Mucosa of stomach (tissue), 1 donor: Measurements from ENCODE around the gene DRP2.
"Not testable (repeated sequence)": the region's sequence is repeated elsewhere in the genome, so short reads cannot be mapped to it uniquely, and the experiment has no call there.

Experiments used
- H3K27me3 ChIP-seq: one replicate; pipeline ENCODE4 v1.7.0; 2013; ENCODE audit warnings: mild to moderate bottlenecking, low read length; ENCODE audit not compliant: control insufficient read depth, insufficient read depth
- H3K36me3 ChIP-seq: one replicate; pipeline ENCODE4 v1.7.0; 2013; ENCODE audit warnings: low read length; ENCODE audit not compliant: control insufficient read depth, insufficient read depth
- H3K4me1 ChIP-seq: one replicate; pipeline ENCODE4 v1.7.0; 2013; ENCODE audit warnings: mild to moderate bottlenecking, low read length; ENCODE audit not compliant: control insufficient read depth, insufficient read depth
- H3K4me3 ChIP-seq: one replicate; pipeline ENCODE4 v1.7.0; 2013; ENCODE audit warnings: low read length
- H3K9ac ChIP-seq: one replicate; pipeline ENCODE4 v1.7.0; 2013; ENCODE audit warnings: mild to moderate bottlenecking, low read length, moderate library complexity
- H3K9me3 ChIP-seq: one replicate; pipeline ENCODE4 v1.7.0; 2013; ENCODE audit warnings: mild to moderate bottlenecking, low read length, moderate library complexity; ENCODE audit not compliant: control insufficient read depth
- donor health status: Pancreatic carcinoma.

DRP2 gene

GRCh38 chrX:101219116-101219863, at the start of gene DRP2:
Gene DRP2 (plus strand): TSS chrX:101219786. CDS start chrX:101231648, 11,862 bp downstream.
- H3K36me3 ChIP-seq: no peaks in the 10 kb centered on the region
- H3K9ac ChIP-seq: no peak within 1 kb of the TSS
- no peaks in the 10 kb centered on the region for H3K4me1 ChIP-seq
- H3K4me3 ChIP-seq: no peak within 1 kb of the TSS
- H3K27me3 ChIP-seq: no peaks in the 10 kb centered on the region
- no peaks in the 10 kb centered on the region for H3K9me3 ChIP-seq

GRCh38 chrX:101171883-101172400, 47.6 kb upstream of the DRP2 start:
- no peaks in the 10 kb centered on the region for H3K36me3 ChIP-seq
- H3K27me3 ChIP-seq: no peaks in the 10 kb centered on the region
- no peak overlapping the region for H3K4me3 ChIP-seq
- no peaks in the 10 kb centered on the region for H3K9me3 ChIP-seq
- no peaks in the 10 kb centered on the region for H3K4me1 ChIP-seq
- no peak overlapping the region for H3K9ac ChIP-seq

- Histone ChIP-seq H3K4me1 (no peaks in the 10 kb centered on the region), H3K4me3 (no peak overlapping the region), H3K9ac (no peak overlapping the region), H3K9me3 (no peaks in the 10 kb centered on the region), H3K27me3 (no peaks in the 10 kb centered on the region), H3K36me3 (no peaks in the 10 kb centered on the region)
Observed at GRCh38 chrX:101176439-101176838, 43.1 kb upstream of the DRP2 start.

GRCh38 chrX:101184876-101185275, 34.7 kb upstream of the DRP2 start:
- not testable (repeated sequence) for H3K36me3 ChIP-seq, H3K4me3 ChIP-seq

GRCh38 chrX:101187961-101188360, 31.6 kb upstream of the DRP2 start:
- H3K4me1 ChIP-seq, H3K9ac ChIP-seq, H3K27me3 ChIP-seq, H3K4me3 ChIP-seq, H3K36me3 ChIP-seq, H3K9me3 ChIP-seq: not testable (repeated sequence)

More at GRCh38 chrX:101184876-101185275, 34.7 kb upstream of the DRP2 start:
- H3K4me1 ChIP-seq, H3K9ac ChIP-seq, H3K27me3 ChIP-seq, H3K9me3 ChIP-seq: not testable (repeated sequence)

GRCh38 chrX:101190736-101191135, 28.9 kb upstream of the DRP2 start:
- Histone ChIP-seq H3K4me1 (no peaks in the 10 kb centered on the region), H3K27me3 (no peaks in the 10 kb centered on the region), H3K4me3 (no peak overlapping the region), H3K9me3 (no peaks in the 10 kb centered on the region), H3K9ac (no peak overlapping the region), H3K36me3 (no peaks in the 10 kb centered on the region)

GRCh38 chrX:101191217-101191750, 28.3 kb upstream of the DRP2 start:
- H3K36me3 ChIP-seq: no peaks in the 10 kb centered on the region
- H3K4me1 ChIP-seq: no peaks in the 10 kb centered on the region
- H3K27me3 ChIP-seq: no peaks in the 10 kb centered on the region
- no peak overlapping the region for H3K9ac ChIP-seq
- no peaks in the 10 kb centered on the region for H3K9me3 ChIP-seq
- H3K4me3 ChIP-seq: no peak overlapping the region

- no peaks in the 10 kb centered on the region for H3K27me3 ChIP-seq
- no peak overlapping the region for H3K9ac ChIP-seq
- H3K4me3 ChIP-seq: no peak overlapping the region
Observed at GRCh38 chrX:101195442-101196173, 24.0 kb upstream of the DRP2 start.

GRCh38 chrX:101203761-101204351, 15.7 kb upstream of the DRP2 start:
- H3K27me3 ChIP-seq: no peaks in the 10 kb centered on the region
- H3K4me1 ChIP-seq: no peaks in the 10 kb centered on the region
- no peaks in the 10 kb centered on the region for H3K9me3 ChIP-seq
- no peak overlapping the region for H3K4me3 ChIP-seq
- H3K9ac ChIP-seq: no peak overlapping the region
- H3K36me3 ChIP-seq: no peaks in the 10 kb centered on the region

More at GRCh38 chrX:101195442-101196173, 24.0 kb upstream of the DRP2 start:
- Histone ChIP-seq H3K4me1 (no peaks in the 10 kb centered on the region), H3K9me3 (no peaks in the 10 kb centered on the region), H3K36me3 (no peaks in the 10 kb centered on the region)

- Histone ChIP-seq H3K4me3 (no peak overlapping the region), H3K4me1 (no peaks in the 10 kb centered on the region), H3K9me3 (no peaks in the 10 kb centered on the region), H3K36me3 (no peaks in the 10 kb centered on the region), H3K9ac (no peak overlapping the region), H3K27me3 (no peaks in the 10 kb centered on the region)
Observed at GRCh38 chrX:101206471-101206870, 13.1 kb upstream of the DRP2 start.

- Histone ChIP-seq H3K4me3 (no peak overlapping the region), H3K27me3 (no peaks in the 10 kb centered on the region), H3K9me3 (no peaks in the 10 kb centered on the region), H3K9ac (no peak overlapping the region), H3K4me1 (no peaks in the 10 kb centered on the region), H3K36me3 (no peaks in the 10 kb centered on the region)
Observed at GRCh38 chrX:101208152-101208905, 11.3 kb upstream of the DRP2 start.
